Skeletal muscle cell (primary cell): Measurements from ENCODE around the gene SCLY.

Source experiments
- DNase-seq: peaks from one replicate; pipeline ENCODE4 v3.0.0-alpha.2; 2010; ENCODE audit warnings: low read depth
- H3K4me3 ChIP-seq: 2 replicates; pipeline ENCODE4 v1.5.1; 2011; ENCODE audit warnings: low read depth, mild to moderate bottlenecking, control low read depth, low read length, moderate library complexity

SCLY gene

GRCh38 chr2:238145046-238145445 lies 84.2 kb downstream of the SCLY start:
- no peak for DNase-seq
- H3K4me3 ChIP-seq: no peak overlapping the region

DNA sequence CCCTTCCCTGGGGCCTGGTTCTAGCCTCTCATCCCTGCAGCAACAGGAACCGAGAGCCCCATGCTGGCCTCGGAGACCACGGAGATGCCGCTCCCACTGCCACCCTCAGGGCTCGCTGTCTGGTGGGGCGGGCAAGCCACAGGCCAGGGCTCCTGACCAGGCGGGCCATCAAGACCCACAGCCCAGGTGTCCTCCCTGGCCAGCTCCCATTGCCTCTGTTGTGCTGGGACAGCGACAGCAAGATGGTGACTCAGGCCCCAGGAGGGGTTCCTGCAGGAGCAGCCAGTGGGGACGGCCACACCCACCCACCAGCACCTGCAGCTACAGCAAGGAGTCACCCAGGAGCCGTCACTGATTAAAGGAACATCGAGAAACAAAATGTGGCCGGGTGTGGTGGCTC lies 85.0 kb downstream of the SCLY start:
- no peak overlapping the region for H3K4me3 ChIP-seq
- DNase-seq: no peak

DNA sequence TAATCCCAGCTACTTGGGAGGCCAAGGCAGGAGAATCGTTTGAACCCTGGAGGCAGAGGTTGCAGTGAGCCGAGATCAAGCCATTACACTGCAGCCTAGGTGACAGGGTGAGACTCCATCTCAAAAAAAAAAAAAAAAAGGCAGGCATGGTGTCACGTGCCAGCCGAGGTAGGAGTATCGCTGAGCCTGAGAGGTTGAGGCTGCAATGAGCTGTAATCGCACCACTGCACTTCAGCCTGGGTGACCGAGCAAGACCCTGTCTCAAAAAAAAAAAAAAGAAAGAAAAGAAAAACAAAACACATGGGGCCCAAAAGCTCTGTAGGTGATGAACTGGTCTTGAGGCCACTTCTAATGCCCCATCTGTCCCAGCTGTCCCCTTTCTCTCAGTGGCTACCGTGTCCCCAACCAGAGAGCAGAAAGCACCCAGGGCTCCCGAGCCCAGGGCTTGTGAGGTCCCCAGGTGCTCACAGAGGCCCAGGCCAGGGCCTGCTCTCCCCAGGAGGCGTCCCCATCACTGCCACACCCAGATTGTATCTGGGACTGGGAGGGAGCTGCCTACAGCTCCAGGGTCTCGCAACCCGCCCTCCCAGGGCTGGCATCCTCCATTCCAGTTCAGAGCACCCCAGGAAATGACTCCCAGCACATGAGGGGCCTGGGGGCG lies 86.2 kb downstream of the SCLY start:
- no peak overlapping the region for H3K4me3 ChIP-seq
- no peak for DNase-seq

- H3K4me3 ChIP-seq: no peak overlapping the region
- DNase-seq: no peak
These were observed 88.2 kb downstream of the SCLY start for GRCh38 chr2:238148981-238149380.
